Spleen (tissue), 7 donors: ENCODE results near the gene SNAP29.

ENCODE experiments used
- CTCF ChIP-seq, 11 experiments: fragments of 200-600 bp in 7 of 11; fragments of 450-650 bp in 4 of 11; sonication (generic) in 4 of 11; IDR thresholded peaks in 8 of 11; conservative IDR thresholded peaks in 3 of 11; 1 replicate in 7 of 11; 2 replicates in 4 of 11; pipeline versions ENCODE4 v1.4.0 to v1.8.0; 2016 to 2021; ENCODE audit warnings: antibody characterized with exemption in 11 of 11, inconsistent platforms in 4 of 11, mild to moderate bottlenecking in 1 of 11
- POLR2A ChIP-seq, 3 donors: fragments of 450-650 bp; IDR thresholded peaks; one replicate each; pipeline ENCODE4 v1.5.1; 2017; ENCODE audit warnings: antibody characterized with exemption in 3 of 3, mild to moderate bottlenecking in 1 of 3
- POLR2AphosphoS5 ChIP-seq, 3 donors: sonication (generic); formaldehyde crosslinking; IDR thresholded peaks; one replicate each; pipeline ENCODE4 v1.5.1; 2017; ENCODE audit warnings: antibody characterized with exemption in 3 of 3
- donor health status: DM: no; HTN: no; CAD: no; lungs with moderate emphysema.
- donor health status: DM: no; HTN: no; CAD: no.
- donor health status: DM: no; HTN: no; CAD: no.

- TF ChIP-seq POLR2A (IDR thresholded peaks at IDR 0.05): no peak
- TF ChIP-seq CTCF (IDR thresholded peaks at IDR 0.05 in 8 of 11, conservative IDR thresholded peaks at IDR 0.05 in 3 of 11): no peak
- TF ChIP-seq POLR2AphosphoS5 (IDR thresholded peaks at IDR 0.05): no peak
Observed at GRCh38 chr22:20811971-20812660, 46.7 kb upstream of the SNAP29 start.
